OCI-LY1 (cell line): ENCODE results near the gene JAKMIP1.

ENCODE experiments used
- H2AFZ ChIP-seq: fragments of 200-600 bp; sonication (generic), shearing (Covaris generic); 2 replicates; pipeline ENCODE4 v1.6.0; 2014; ENCODE audit warnings: antibody characterized with exemption, mild to moderate bottlenecking, low read length
- H3F3A ChIP-seq: fragments of 200-600 bp; sonication (generic), shearing (Covaris generic); 2 replicates; pipeline ENCODE4 v1.6.0; 2014; ENCODE audit warnings: mild to moderate bottlenecking, antibody characterized with exemption, low read length, moderate library complexity; ENCODE audit not compliant: insufficient read depth
- H3K27ac ChIP-seq: fragments of 200-600 bp; sonication (generic); 2 replicates; pipeline ENCODE4 v1.5.1; 2014; ENCODE audit warnings: low read length, mixed run types, mild to moderate bottlenecking, low read depth; ENCODE audit not compliant: poor library complexity, severe bottlenecking
- H3K27me3 ChIP-seq: fragments of 200-600 bp; sonication (generic); 2 replicates; pipeline ENCODE4 v1.6.0; 2014; ENCODE audit warnings: antibody characterized with exemption, mild to moderate bottlenecking, low read length, moderate library complexity; ENCODE audit not compliant: insufficient read depth
- H3K36me3 ChIP-seq: fragments of 200-600 bp; sonication (generic); 2 replicates; pipeline ENCODE4 v1.6.1; 2014; ENCODE audit warnings: mild to moderate bottlenecking, antibody characterized with exemption, low read length, moderate library complexity, mixed read lengths; ENCODE audit not compliant: insufficient read depth
- H3K4me1 ChIP-seq: fragments of 200-600 bp; sonication (generic); 2 replicates; pipeline ENCODE4 v1.5.1; 2014; ENCODE audit warnings: mild to moderate bottlenecking, low read length, moderate library complexity; ENCODE audit not compliant: insufficient read depth, severe bottlenecking
- H3K4me2 ChIP-seq: fragments of 200-600 bp; sonication (generic), shearing (Covaris generic); 2 replicates; pipeline ENCODE4 v1.6.1; 2014; ENCODE audit warnings: low read length
- H3K4me3 ChIP-seq: fragments of 200-600 bp; sonication (generic); 2 replicates; pipeline ENCODE4 v1.5.1; 2014; ENCODE audit warnings: low read length, low read depth, mild to moderate bottlenecking, mixed read lengths; ENCODE audit not compliant: poor library complexity, severe bottlenecking
- H3K79me2 ChIP-seq: fragments of 200-600 bp; shearing (Covaris generic); 2 replicates; pipeline ENCODE4 v1.6.1; 2016; ENCODE audit warnings: mixed run types, low read length, mixed read lengths; ENCODE audit not compliant: insufficient read depth
- H3K9ac ChIP-seq: fragments of 200-600 bp; sonication (generic), shearing (Covaris generic); 2 replicates; pipeline ENCODE4 v1.6.1; 2014; ENCODE audit warnings: mild to moderate bottlenecking, low read length, mixed read lengths
- H3K9me2 ChIP-seq: fragments of 200-600 bp; sonication (generic), shearing (Covaris generic); 2 replicates; pipeline ENCODE4 v1.6.1; 2014; ENCODE audit warnings: low read depth, mild to moderate bottlenecking, low read length, mixed read lengths
- H3K9me3 ChIP-seq: fragments of 200-600 bp; shearing (Covaris generic); 2 replicates; pipeline ENCODE4 v1.6.1; 2014; ENCODE audit warnings: low read length, mixed read lengths
- H4K20me1 ChIP-seq: fragments of 200-600 bp; sonication (generic), shearing (Covaris generic); 2 replicates; pipeline ENCODE4 v1.6.0; 2016; ENCODE audit warnings: mild to moderate bottlenecking, low read length; ENCODE audit not compliant: insufficient read depth
- EZH2 ChIP-seq: fragments of 200-600 bp; sonication (generic), shearing (Covaris generic); IDR thresholded peaks from 2 replicates; pipeline ENCODE4 v1.8.0; 2017; ENCODE audit warnings: borderline replicate concordance, mixed run types, mild to moderate bottlenecking, antibody characterized with exemption, low read length, moderate library complexity, mixed read lengths
- TF ChIP-seq, protein P1 (sequence below): fragments of 200-600 bp; sonication (generic), shearing (Covaris generic); IDR thresholded peaks from 2 replicates; pipeline ENCODE4 v1.5.1; 2017; ENCODE audit warnings: mild to moderate bottlenecking, antibody characterized with exemption, low read length, moderate library complexity, mixed read lengths

The JAKMIP1 gene

DNA sequence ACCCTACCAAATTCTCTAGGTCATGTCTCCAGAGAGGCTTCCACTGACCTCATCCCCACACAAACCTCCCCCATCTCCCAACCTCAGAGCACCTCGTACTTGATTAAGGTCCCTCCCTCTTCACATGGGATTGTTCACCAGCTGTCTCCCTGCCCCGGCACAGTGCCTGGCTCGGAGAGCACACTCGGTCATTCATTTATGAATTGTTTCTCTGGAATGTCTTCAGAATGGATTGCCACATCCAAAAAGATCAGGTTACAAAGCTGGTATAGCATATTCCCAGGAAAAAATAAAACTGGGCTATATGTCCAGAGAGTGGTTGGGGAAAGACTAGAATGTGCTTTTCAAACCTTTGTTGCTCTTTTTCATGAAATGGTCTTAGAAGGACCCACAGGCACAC is 21.6 kb downstream of the JAKMIP1 start:
- Histone ChIP-seq H3K79me2 (no peaks in the 10 kb centered on the region), H3K27me3 (no peaks in the 10 kb centered on the region), H3K36me3 (no peaks in the 10 kb centered on the region), H3K4me2 (no peak overlapping the region), H3K4me1 (no peaks in the 10 kb centered on the region), H3K4me3 (no peak overlapping the region), H3K9me3 (no peaks in the 10 kb centered on the region), H2AFZ (no peak overlapping the region), H3K9me2 (no peaks in the 10 kb centered on the region), H3F3A (no peaks in the 10 kb centered on the region), H4K20me1 (no peaks in the 10 kb centered on the region), H3K27ac (no peak overlapping the region), H3K9ac (no peak overlapping the region)
- TF ChIP-seq EZH2 = no peak
- TF ChIP-seq, protein P1, sequence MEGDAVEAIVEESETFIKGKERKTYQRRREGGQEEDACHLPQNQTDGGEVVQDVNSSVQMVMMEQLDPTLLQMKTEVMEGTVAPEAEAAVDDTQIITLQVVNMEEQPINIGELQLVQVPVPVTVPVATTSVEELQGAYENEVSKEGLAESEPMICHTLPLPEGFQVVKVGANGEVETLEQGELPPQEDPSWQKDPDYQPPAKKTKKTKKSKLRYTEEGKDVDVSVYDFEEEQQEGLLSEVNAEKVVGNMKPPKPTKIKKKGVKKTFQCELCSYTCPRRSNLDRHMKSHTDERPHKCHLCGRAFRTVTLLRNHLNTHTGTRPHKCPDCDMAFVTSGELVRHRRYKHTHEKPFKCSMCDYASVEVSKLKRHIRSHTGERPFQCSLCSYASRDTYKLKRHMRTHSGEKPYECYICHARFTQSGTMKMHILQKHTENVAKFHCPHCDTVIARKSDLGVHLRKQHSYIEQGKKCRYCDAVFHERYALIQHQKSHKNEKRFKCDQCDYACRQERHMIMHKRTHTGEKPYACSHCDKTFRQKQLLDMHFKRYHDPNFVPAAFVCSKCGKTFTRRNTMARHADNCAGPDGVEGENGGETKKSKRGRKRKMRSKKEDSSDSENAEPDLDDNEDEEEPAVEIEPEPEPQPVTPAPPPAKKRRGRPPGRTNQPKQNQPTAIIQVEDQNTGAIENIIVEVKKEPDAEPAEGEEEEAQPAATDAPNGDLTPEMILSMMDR = no peak

DNA sequence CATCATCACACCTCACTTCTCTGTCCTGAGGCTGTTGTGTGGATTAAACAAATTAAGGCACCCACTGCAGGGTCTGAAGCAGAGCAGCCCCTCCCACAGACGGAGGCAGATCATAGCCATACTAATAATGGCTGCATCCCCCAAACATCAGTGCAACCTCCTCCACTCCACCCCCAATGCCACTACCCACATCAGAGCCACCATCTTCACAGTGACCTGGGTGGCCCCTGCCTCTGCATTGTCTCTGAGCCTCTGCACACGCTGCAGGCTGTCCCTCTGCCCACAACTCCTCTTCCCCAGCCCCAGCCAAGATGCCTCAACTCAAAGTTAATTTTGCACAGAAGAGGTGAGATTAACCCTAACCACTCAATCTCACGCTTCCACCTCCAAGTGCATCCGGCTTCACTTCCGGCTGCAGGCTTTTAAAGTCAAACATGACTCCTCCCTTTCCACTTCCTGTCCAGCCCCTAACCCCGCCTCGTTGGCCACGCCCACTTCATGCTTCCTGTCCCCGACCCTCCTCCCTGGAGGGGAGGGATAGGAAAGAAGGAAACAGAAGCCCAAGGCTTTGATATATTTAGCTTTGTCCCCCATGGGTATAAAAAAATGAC is 22.7 kb downstream of the JAKMIP1 start:
- no peak overlapping the region for H3K4me3 ChIP-seq
- H3K9ac ChIP-seq = no peak overlapping the region
- H3K4me2 ChIP-seq = no peak overlapping the region; the same call in 1 of the 2 replicates
- no peak for TF ChIP-seq EZH2
- TF ChIP-seq, protein P1 = no peak
- no peaks in the 10 kb centered on the region for H3K79me2 ChIP-seq
- H3K36me3 ChIP-seq = no peaks in the 10 kb centered on the region
- no peaks in the 10 kb centered on the region for H4K20me1 ChIP-seq
- H3K27me3 ChIP-seq = no peaks in the 10 kb centered on the region
- H3F3A ChIP-seq = no peaks in the 10 kb centered on the region
- no peaks in the 10 kb centered on the region for H3K4me1 ChIP-seq
- H3K27ac ChIP-seq = no peak overlapping the region
- H3K9me2 ChIP-seq = no peaks in the 10 kb centered on the region
- H3K9me3 ChIP-seq = no peaks in the 10 kb centered on the region
- no peak overlapping the region for H2AFZ ChIP-seq

DNA sequence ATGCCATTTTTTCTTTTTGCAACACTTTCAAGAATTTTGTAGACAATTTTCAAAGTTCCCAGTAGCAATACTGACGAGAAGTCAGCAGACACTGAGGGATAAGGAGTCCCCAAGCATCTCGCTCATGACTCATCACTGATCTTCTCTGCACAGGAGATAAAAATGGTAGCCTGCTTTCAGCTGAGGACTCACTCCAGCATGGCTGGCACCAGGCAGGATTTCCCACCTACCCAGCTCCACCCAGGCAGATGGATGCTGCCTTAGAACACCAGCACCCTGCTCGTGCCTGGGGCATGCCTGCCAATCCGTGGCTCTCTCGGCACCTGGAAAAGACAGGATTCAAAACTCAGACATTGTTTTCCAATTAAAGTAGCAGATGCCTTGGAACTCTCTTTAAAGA is 24.9 kb downstream of the JAKMIP1 start:
- no peak overlapping the region for H3K4me3 ChIP-seq
- H3K4me2 ChIP-seq = no peak overlapping the region
- no peaks in the 10 kb centered on the region for H3K36me3 ChIP-seq
- no peaks in the 10 kb centered on the region for H3K27me3 ChIP-seq
- no peaks in the 10 kb centered on the region for H3K9me3 ChIP-seq
- no peak overlapping the region for H3K27ac ChIP-seq
- no peak overlapping the region for H2AFZ ChIP-seq
- H3F3A ChIP-seq = no peaks in the 10 kb centered on the region
- H4K20me1 ChIP-seq = no peaks in the 10 kb centered on the region
- TF ChIP-seq EZH2 = no peak
- TF ChIP-seq, protein P1 = no peak
- H3K4me1 ChIP-seq = no peaks in the 10 kb centered on the region
- H3K9me2 ChIP-seq = no peaks in the 10 kb centered on the region
- H3K9ac ChIP-seq = no peak overlapping the region
- no peaks in the 10 kb centered on the region for H3K79me2 ChIP-seq
